Adrenal gland (tissue), 12 donors: ENCODE data around the gene ENPP1. TPM values are rescaled to one million over a fixed set of nuclear protein-coding genes. Genes with fewer than 3 reads are reported as not detected.

Source experiments
- DNase-seq, 7 donors: peaks; one replicate each; pipeline ENCODE4 v3.0.0-alpha.2; 2019 to 2020
- H3K27ac ChIP-seq, 5 donors: fragments of 200-600 bp; sonication (generic) in 4 of 5; 1 replicate in 3 of 5; 2 replicates in 2 of 5; pipeline versions ENCODE4 v1.5.1 to v1.8.0; 2016 to 2020; ENCODE audit warnings: mild to moderate bottlenecking in 1 of 5
- H3K27me3 ChIP-seq: fragments of 200-600 bp; 2 replicates; pipeline ENCODE4 v1.8.0; 2021
- H3K36me3 ChIP-seq, 2 donors: fragments of 200-600 bp; replicated peaks in 1 of 2; 1 replicate in 1 of 2; 2 replicates in 1 of 2; pipeline versions ENCODE4 v1.5.1 to v1.8.0; 2018 to 2022
- H3K4me1 ChIP-seq, 2 donors: fragments of 200-600 bp; replicated peaks in 1 of 2; 1 replicate in 1 of 2; 2 replicates in 1 of 2; pipeline versions ENCODE4 v1.5.1 to v1.8.0; 2018 to 2021
- H3K4me3 ChIP-seq, 4 donors: fragments of 200-600 bp; sonication (generic) in 3 of 4; one replicate each; pipeline ENCODE4 v1.5.1; 2016 to 2018
- H3K9me3 ChIP-seq, 3 donors: fragments of 200-600 bp; sonication (generic) in 1 of 3; replicated peaks in 1 of 3; 1 replicate in 2 of 3; 2 replicates in 1 of 3; pipeline versions ENCODE4 v1.5.1 to v1.8.0; 2016 to 2021
- POLR2A ChIP-seq, 2 donors: fragments of 450-650 bp; IDR thresholded peaks; one replicate each; pipeline ENCODE4 v1.6.1; 2017; ENCODE audit warnings: antibody characterized with exemption in 2 of 2, mild to moderate bottlenecking in 2 of 2, moderate library complexity in 1 of 2
- WGBS, 4 donors: extraction: QIAGEN DNeasy Blood & Tissue Kit in 2 of 4; methylation state at CpG; one replicate each; pipeline versions ENCODE4 v1.1.5 to v1.1.7; 2013 to 2017; 5-methylcytosine and 5-hydroxymethylcytosine counted together
- intact Hi-C, 2 donors: fragments of 100-400 bp; cut with DNase I; formaldehyde crosslinking; loops; one replicate each; pipeline versions ENCODE4 v1.14.1 to v1.15.0; 2022 to 2023
- polyA plus RNA-seq, 3 donors: library from polyadenylated mRNA; stranded (reverse); fragments of 200-250 nt in 2 of 3; fragments of 350-450 nt in 1 of 3; fragmentation: Illumina TruSeq in 1 of 3; extraction: RNeasy Lipid Tissue Mini Kit (QIAGEN cat#74804) in 1 of 3; gene quantifications; one replicate each; pipeline ENCODE4 v1.2.3, GENCODE V29; 2013 to 2014
- total RNA-seq, 9 donors: library from RNA; depleted of rRNA in 4 of 9; stranded (reverse); fragments of >200 nt in 4 of 9; fragments of 120-200 nt in 1 of 9; fragmentation: NEBNext Ultra II Directional in 1 of 9; extraction: Animal tissue kit (Norgen Biotek cat#: 25700) in 1 of 9; gene quantifications; one replicate each; pipeline versions ENCODE4 v1.1.0 to v1.2.4, GENCODE V29; 2013 to 2023
- TF ChIP-seq, protein P1 (sequence below), 6 experiments: fragments of 450-650 bp in 4 of 6; fragments of 200-600 bp in 2 of 6; sonication (generic) in 1 of 6; IDR thresholded peaks; 1 replicate in 5 of 6; 2 replicates in 1 of 6; pipeline versions ENCODE4 v1.5.1 to v1.8.0; 2016 to 2021; ENCODE audit warnings: antibody characterized with exemption in 6 of 6, mild to moderate bottlenecking in 2 of 6, moderate library complexity in 1 of 6
- donor health status: healthy with polysubstance abuse.
- donor health status: Bipolar disorder and iron deficiency.
- donor health status: DM: yes; HTN: yes; CAD: no.
- donor health status: DM: no; HTN: no; CAD: no.
- donor health status: DM: no; HTN: no; CAD: no.
- donor health status: DM: yes; HTN: yes; CAD: no.

ENPP1 gene
- total and polyA plus RNA-seq, 12 donors = 2.1 to 44.7 (median 9.5) TPM

DNA sequence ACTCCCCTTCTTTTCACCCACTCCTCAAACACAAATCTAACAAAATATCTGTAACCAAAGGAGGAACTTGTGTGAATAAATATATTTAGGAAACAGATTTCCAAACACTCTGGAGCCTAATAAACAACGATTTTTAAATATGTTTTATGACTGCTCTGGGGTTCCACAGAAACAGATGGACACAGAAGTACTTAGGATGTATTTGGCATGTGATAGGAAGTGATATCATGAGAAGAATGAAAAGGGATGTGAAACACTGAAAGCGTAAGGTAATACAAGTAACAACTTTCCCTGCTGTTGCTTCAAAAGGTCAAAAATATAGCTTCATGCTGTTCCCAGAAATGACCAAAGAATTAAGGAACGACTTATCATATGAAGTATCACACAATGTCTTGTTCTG is 26.1 kb upstream of the ENPP1 start:
- TF ChIP-seq POLR2A (IDR thresholded peaks at IDR 0.05) = no peak
- TF ChIP-seq, protein P1, sequence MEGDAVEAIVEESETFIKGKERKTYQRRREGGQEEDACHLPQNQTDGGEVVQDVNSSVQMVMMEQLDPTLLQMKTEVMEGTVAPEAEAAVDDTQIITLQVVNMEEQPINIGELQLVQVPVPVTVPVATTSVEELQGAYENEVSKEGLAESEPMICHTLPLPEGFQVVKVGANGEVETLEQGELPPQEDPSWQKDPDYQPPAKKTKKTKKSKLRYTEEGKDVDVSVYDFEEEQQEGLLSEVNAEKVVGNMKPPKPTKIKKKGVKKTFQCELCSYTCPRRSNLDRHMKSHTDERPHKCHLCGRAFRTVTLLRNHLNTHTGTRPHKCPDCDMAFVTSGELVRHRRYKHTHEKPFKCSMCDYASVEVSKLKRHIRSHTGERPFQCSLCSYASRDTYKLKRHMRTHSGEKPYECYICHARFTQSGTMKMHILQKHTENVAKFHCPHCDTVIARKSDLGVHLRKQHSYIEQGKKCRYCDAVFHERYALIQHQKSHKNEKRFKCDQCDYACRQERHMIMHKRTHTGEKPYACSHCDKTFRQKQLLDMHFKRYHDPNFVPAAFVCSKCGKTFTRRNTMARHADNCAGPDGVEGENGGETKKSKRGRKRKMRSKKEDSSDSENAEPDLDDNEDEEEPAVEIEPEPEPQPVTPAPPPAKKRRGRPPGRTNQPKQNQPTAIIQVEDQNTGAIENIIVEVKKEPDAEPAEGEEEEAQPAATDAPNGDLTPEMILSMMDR (IDR thresholded peaks at IDR 0.05) = no peak
- Histone ChIP-seq H3K4me3 (no peak overlapping the region), H3K9me3 (no peaks in the 10 kb centered on the region), H3K4me1 (no peaks in the 10 kb centered on the region), H3K27ac (no peak overlapping the region), H3K27me3 (no peaks in the 10 kb centered on the region), H3K36me3 (no peaks in the 10 kb centered on the region)
- intact Hi-C loops = loop anchor here in 1 of 2 donors (5.0 kb wide), 1 partner anchor 131 kb away; no protein-coding TSS in a partner anchor
- DNase-seq = no peak
- WGBS, 4 donors = 61 to 75% (median 70%) methylated on average over 3 of the region's 3 CpGs

DNA sequence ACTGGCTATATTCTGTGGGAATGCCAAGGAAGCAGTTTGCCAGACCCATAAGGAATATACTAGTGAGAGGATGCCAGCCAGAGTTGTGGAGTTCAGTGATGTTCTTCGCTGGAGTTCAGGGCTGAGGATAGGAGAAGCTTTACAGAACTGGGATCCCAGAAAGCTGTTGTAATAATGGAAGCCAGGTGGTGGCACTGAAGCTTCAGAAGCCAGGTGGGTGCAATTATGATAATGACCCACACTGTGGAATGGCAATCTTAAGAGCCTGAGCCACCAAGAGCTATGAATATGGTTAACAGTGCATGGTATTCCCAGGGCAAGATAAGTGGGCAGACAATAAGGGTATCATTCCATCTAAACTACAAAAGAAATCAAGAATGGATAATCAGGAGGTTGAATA is 25.1 kb upstream of the ENPP1 start:
- WGBS, 4 donors = 79 to 100% (median 97%) methylated on average over 1 of the region's 1 CpG
- no peak overlapping the region for H3K27ac ChIP-seq

DNA sequence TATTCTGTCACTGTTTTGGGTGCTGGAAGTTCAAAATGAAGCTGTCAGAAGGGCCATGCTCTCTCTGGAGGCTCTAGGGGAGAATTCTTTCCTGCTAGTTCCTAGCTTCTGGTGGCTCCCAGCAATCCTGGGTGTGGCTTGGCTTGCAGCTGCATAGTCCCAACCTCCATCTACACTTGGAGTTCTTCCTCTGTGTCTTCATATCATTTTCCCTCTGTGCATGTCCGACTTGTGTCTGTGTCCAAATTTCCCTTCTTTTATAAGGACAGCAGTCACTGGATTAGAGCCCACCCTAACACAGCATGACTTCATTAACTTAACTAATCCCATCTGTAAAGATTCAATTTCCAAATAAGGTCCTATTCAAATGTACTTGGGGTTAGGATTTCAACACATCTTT is 23.3 kb upstream of the ENPP1 start:
- no peak for DNase-seq
- intact Hi-C loops = loop anchor here in 1 of 2 donors (5.0 kb wide), 1 partner anchor 128 kb away; no protein-coding TSS in a partner anchor
- WGBS, 4 donors = 59 to 75% (median 68%) methylated on average over 1 of the region's 1 CpG
- Histone ChIP-seq H3K4me1 (no peaks in the 10 kb centered on the region), H3K27ac (no peak overlapping the region), H3K27me3 (no peaks in the 10 kb centered on the region), H3K36me3 (no peaks in the 10 kb centered on the region), H3K4me3 (no peak overlapping the region), H3K9me3 (no peaks in the 10 kb centered on the region)
- no peak for TF ChIP-seq POLR2A (IDR thresholded peaks at IDR 0.05)
- TF ChIP-seq, protein P1 (IDR thresholded peaks at IDR 0.05) = no peak

More for the DNA sequence above, 25.1 kb upstream of the ENPP1 start:
- no peaks in the 10 kb centered on the region for H3K27me3 ChIP-seq
- H3K4me3 ChIP-seq = no peak overlapping the region
- no peaks in the 10 kb centered on the region for H3K4me1 ChIP-seq
- TF ChIP-seq POLR2A (IDR thresholded peaks at IDR 0.05) = no peak
- TF ChIP-seq, protein P1 (IDR thresholded peaks at IDR 0.05) = peak in 5 of 6 experiments; percentile 26 to 47 (median 40)
- H3K36me3 ChIP-seq = no peaks in the 10 kb centered on the region
- intact Hi-C loops = loop anchor here in 1 of 2 donors (5.0 kb wide), 1 partner anchor 130 kb away; no protein-coding TSS in a partner anchor
- H3K9me3 ChIP-seq = no peaks in the 10 kb centered on the region
- DNase-seq = peak in 1 of 7 donors; percentile 23

DNA sequence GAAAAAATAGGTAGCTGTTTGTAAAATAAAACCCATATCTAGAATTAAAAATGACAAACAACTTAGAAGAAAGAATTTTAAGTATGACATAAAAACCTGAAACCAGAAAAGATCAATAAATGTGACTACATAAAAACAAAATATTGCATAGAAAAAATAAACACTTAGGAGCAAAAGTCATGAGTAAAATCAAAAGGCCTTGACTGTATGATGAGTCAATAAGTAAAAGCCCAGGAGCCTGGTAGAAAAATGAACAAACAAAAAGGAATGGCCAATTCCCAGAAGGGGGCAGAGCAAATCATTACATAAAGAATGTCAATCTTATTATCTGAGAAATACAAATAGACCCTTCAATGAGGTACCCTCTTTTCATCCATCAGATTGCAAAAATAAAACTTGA is 20.7 kb upstream of the ENPP1 start:
- H3K4me1 ChIP-seq = no peaks in the 10 kb centered on the region
- TF ChIP-seq POLR2A (IDR thresholded peaks at IDR 0.05) = no peak
- TF ChIP-seq, protein P1 (IDR thresholded peaks at IDR 0.05) = no peak
- intact Hi-C loops = no loop called here
- no peaks in the 10 kb centered on the region for H3K36me3 ChIP-seq
- no peak overlapping the region for H3K27ac ChIP-seq
- H3K9me3 ChIP-seq = no peaks in the 10 kb centered on the region
- DNase-seq = no peak
- H3K4me3 ChIP-seq = no peak overlapping the region
- H3K27me3 ChIP-seq = no peaks in the 10 kb centered on the region
